ENCODE data around the gene RALGAPA2.

GRCh38 chr20:20573797-20574196 is 138.6 kb downstream of the RALGAPA2 start:
- TF ChIP-seq SP1 (IDR thresholded peaks at IDR 0.05) (no peak), L3MBTL2 (conservative IDR thresholded peaks at IDR 0.05) (no peak), FOXK2 (IDR thresholded peaks at IDR 0.05) (no peak), CTBP1 (IDR thresholded peaks at IDR 0.05; ENCODE audit: borderline replicate concordance) (no peak), FOXM1 (IDR thresholded peaks at IDR 0.05; ENCODE audit: borderline replicate concordance) (no peak)
